SU-DHL-6 (cell line): ENCODE results near the gene UNC93B1.

Source experiments
- EZH2phosphoT487 ChIP-seq: fragments of 200-600 bp; sonication (generic), shearing (Covaris generic); conservative IDR thresholded peaks from 2 replicates; pipeline ENCODE4 v1.6.1; 2018; ENCODE audit warnings: mild to moderate bottlenecking, antibody characterized with exemption, low read length, moderate library complexity, mixed read lengths
- TF ChIP-seq, protein P1 (sequence below): fragments of 200-600 bp; sonication (generic); IDR thresholded peaks from one replicate; pipeline ENCODE4 v1.5.1; 2017; ENCODE audit warnings: antibody characterized with exemption, mild to moderate bottlenecking, low read length, moderate library complexity; ENCODE audit not compliant: insufficient read depth, poor library complexity, severe bottlenecking

DNA sequence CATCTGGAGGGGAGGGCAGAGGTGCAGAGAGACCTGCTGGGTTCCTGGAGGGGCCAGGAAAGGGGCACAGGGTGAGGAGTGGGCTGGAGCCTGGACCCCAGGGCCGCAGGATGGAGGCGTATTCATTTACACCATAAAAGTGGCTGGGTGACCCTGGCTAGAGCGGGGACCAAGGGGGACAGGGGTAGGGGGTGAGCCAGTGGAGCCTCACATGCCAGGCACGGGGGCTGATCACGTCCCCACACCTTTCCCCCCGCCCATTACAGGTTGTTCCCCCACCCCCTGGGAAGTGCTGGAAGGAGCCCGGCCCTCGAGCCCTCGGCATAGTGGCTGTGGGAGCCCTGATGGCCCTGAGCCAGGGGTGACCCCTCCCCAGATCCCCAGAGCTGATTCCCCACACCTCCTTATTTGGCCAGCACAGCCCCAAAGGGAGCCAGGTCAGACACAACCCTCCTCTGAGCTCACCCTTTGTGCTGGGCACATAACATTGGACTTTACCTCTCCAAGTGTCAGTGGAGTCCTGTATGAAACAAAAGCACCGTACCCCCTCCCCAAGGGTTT lies 35.7 kb upstream of the UNC93B1 start:
- TF ChIP-seq, protein P1, sequence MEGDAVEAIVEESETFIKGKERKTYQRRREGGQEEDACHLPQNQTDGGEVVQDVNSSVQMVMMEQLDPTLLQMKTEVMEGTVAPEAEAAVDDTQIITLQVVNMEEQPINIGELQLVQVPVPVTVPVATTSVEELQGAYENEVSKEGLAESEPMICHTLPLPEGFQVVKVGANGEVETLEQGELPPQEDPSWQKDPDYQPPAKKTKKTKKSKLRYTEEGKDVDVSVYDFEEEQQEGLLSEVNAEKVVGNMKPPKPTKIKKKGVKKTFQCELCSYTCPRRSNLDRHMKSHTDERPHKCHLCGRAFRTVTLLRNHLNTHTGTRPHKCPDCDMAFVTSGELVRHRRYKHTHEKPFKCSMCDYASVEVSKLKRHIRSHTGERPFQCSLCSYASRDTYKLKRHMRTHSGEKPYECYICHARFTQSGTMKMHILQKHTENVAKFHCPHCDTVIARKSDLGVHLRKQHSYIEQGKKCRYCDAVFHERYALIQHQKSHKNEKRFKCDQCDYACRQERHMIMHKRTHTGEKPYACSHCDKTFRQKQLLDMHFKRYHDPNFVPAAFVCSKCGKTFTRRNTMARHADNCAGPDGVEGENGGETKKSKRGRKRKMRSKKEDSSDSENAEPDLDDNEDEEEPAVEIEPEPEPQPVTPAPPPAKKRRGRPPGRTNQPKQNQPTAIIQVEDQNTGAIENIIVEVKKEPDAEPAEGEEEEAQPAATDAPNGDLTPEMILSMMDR, result no peak
- no peak for TF ChIP-seq EZH2phosphoT487
